Spleen (tissue), 7 donors: Measurements from ENCODE around the gene ACTA1.

Experiments
- CTCF ChIP-seq, 11 experiments: fragments of 200-600 bp in 7 of 11; fragments of 450-650 bp in 4 of 11; sonication (generic) in 4 of 11; IDR thresholded peaks in 8 of 11; conservative IDR thresholded peaks in 3 of 11; 1 replicate in 7 of 11; 2 replicates in 4 of 11; pipeline versions ENCODE4 v1.4.0 to v1.8.0; 2016 to 2021; ENCODE audit warnings: antibody characterized with exemption in 11 of 11, inconsistent platforms in 4 of 11, mild to moderate bottlenecking in 1 of 11
- POLR2A ChIP-seq, 3 donors: fragments of 450-650 bp; IDR thresholded peaks; one replicate each; pipeline ENCODE4 v1.5.1; 2017; ENCODE audit warnings: antibody characterized with exemption in 3 of 3, mild to moderate bottlenecking in 1 of 3
- POLR2AphosphoS5 ChIP-seq, 3 donors: sonication (generic); formaldehyde crosslinking; IDR thresholded peaks; one replicate each; pipeline ENCODE4 v1.5.1; 2017; ENCODE audit warnings: antibody characterized with exemption in 3 of 3
- donor health status: DM: no; HTN: no; CAD: no; lungs with moderate emphysema.
- donor health status: DM: no; HTN: no; CAD: no.
- donor health status: DM: no; HTN: no; CAD: no.

DNA sequence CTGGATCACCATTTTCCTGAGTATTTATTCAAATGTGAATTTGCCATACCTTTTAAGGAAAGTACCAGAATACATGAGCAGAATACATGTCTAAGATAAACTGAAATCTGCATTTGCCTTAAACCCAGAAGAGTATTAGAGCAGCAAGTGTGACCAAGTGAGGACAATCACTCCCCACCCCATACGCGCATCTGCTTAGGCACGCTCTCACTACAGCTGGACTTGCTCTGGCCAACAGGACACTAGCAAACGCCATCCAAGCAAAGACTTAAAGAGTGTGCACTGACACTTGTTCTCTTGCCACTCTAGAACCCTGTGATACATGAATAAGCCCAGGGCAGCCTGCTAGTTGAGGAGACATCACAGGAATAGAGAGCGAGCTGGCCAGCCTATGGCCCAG lies 48.6 kb upstream of the ACTA1 start:
- no peak for TF ChIP-seq POLR2A (IDR thresholded peaks at IDR 0.05)
- no peak for TF ChIP-seq CTCF (IDR thresholded peaks at IDR 0.05 in 8 of 11, conservative IDR thresholded peaks at IDR 0.05 in 3 of 11)
- no peak for TF ChIP-seq POLR2AphosphoS5 (IDR thresholded peaks at IDR 0.05)
